Parathyroid adenoma (tissue), 2 donors: Measurements from ENCODE around the gene RBM34.

ENCODE experiments used
- H2AFZ ChIP-seq: fragments of 300-600 bp; sonication (generic); one replicate; pipeline ENCODE4 v1.7.0; 2017; ENCODE audit warnings: antibody characterized with exemption, mild to moderate bottlenecking
- H3K27ac ChIP-seq: fragments of 300-600 bp; sonication (generic); one replicate; pipeline ENCODE4 v1.7.0; 2017
- H3K27me3 ChIP-seq: fragments of 300-600 bp; sonication (generic); one replicate; pipeline ENCODE4 v1.7.0; 2017; ENCODE audit warnings: low read length; ENCODE audit not compliant: control insufficient read depth, insufficient read depth
- H3K36me3 ChIP-seq: fragments of 300-600 bp; sonication (generic); one replicate; pipeline ENCODE4 v1.7.0; 2017; ENCODE audit warnings: low read length; ENCODE audit not compliant: control insufficient read depth, insufficient read depth
- H3K4me1 ChIP-seq: fragments of 300-600 bp; sonication (generic); one replicate; pipeline ENCODE4 v1.7.0; 2017; ENCODE audit warnings: control low read depth
- H3K4me2 ChIP-seq: fragments of 300-600 bp; sonication (generic); one replicate; pipeline ENCODE4 v1.7.0; 2017; ENCODE audit warnings: low read length
- H3K4me3 ChIP-seq: fragments of 300-600 bp; sonication (generic); one replicate; pipeline ENCODE4 v1.7.0; 2017; ENCODE audit warnings: low read depth, low read length
- H3K79me2 ChIP-seq: fragments of 300-600 bp; sonication (generic); one replicate; pipeline ENCODE4 v1.7.0; 2017; ENCODE audit warnings: control low read depth
- H3K9ac ChIP-seq: fragments of 300-600 bp; sonication (generic); one replicate; pipeline ENCODE4 v1.7.0; 2017; ENCODE audit warnings: mild to moderate bottlenecking
- H3K9me3 ChIP-seq: fragments of 300-600 bp; sonication (generic); one replicate; pipeline ENCODE4 v1.7.0; 2017; ENCODE audit warnings: low read length; ENCODE audit not compliant: control insufficient read depth
- TF ChIP-seq, protein P1 (sequence below): fragments of 300-600 bp; sonication (generic); IDR thresholded peaks from one replicate; pipeline ENCODE4 v1.7.0; 2017; ENCODE audit warnings: antibody characterized with exemption, mild to moderate bottlenecking
- donor health status: primary hyperparathyroidism.

Gene RBM34

GRCh38 chr1:235181561-235182245, 20.7 kb upstream of the RBM34 start:
- H3K36me3 ChIP-seq: no peaks in the 10 kb centered on the region
- TF ChIP-seq, protein P1, sequence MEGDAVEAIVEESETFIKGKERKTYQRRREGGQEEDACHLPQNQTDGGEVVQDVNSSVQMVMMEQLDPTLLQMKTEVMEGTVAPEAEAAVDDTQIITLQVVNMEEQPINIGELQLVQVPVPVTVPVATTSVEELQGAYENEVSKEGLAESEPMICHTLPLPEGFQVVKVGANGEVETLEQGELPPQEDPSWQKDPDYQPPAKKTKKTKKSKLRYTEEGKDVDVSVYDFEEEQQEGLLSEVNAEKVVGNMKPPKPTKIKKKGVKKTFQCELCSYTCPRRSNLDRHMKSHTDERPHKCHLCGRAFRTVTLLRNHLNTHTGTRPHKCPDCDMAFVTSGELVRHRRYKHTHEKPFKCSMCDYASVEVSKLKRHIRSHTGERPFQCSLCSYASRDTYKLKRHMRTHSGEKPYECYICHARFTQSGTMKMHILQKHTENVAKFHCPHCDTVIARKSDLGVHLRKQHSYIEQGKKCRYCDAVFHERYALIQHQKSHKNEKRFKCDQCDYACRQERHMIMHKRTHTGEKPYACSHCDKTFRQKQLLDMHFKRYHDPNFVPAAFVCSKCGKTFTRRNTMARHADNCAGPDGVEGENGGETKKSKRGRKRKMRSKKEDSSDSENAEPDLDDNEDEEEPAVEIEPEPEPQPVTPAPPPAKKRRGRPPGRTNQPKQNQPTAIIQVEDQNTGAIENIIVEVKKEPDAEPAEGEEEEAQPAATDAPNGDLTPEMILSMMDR: no peak
- no peak overlapping the region for H3K4me2 ChIP-seq
- H3K27me3 ChIP-seq: no peaks in the 10 kb centered on the region
- H3K4me3 ChIP-seq: no peak overlapping the region
- H3K79me2 ChIP-seq: no peaks in the 10 kb centered on the region
- no peak overlapping the region for H3K27ac ChIP-seq
- no peaks in the 10 kb centered on the region for H3K9me3 ChIP-seq
- H3K9ac ChIP-seq: no peak overlapping the region
- H3K4me1 ChIP-seq: no peaks in the 10 kb centered on the region
- no peak overlapping the region for H2AFZ ChIP-seq

GRCh38 chr1:235180916-235181460, 19.9 kb upstream of the RBM34 start:
- H3K79me2 ChIP-seq: no peaks in the 10 kb centered on the region
- no peak overlapping the region for H3K9ac ChIP-seq
- H2AFZ ChIP-seq: no peak overlapping the region
- H3K27ac ChIP-seq: no peak overlapping the region
- H3K4me1 ChIP-seq: no peaks in the 10 kb centered on the region
- no peaks in the 10 kb centered on the region for H3K9me3 ChIP-seq
- H3K4me2 ChIP-seq: no peak overlapping the region
- TF ChIP-seq, protein P1: no peak
- no peaks in the 10 kb centered on the region for H3K27me3 ChIP-seq
- H3K36me3 ChIP-seq: no peaks in the 10 kb centered on the region
- H3K4me3 ChIP-seq: no peak overlapping the region

GRCh38 chr1:235176486-235176885, 15.4 kb upstream of the RBM34 start:
- no peak overlapping the region for H2AFZ ChIP-seq
- TF ChIP-seq, protein P1: no peak
- H3K79me2 ChIP-seq: no peaks in the 10 kb centered on the region
- H3K4me3 ChIP-seq: no peak overlapping the region
- no peaks in the 10 kb centered on the region for H3K9me3 ChIP-seq
- H3K27ac ChIP-seq: no peak overlapping the region
- H3K27me3 ChIP-seq: no peaks in the 10 kb centered on the region
- H3K4me1 ChIP-seq: no peaks in the 10 kb centered on the region
- no peak overlapping the region for H3K9ac ChIP-seq
- no peak overlapping the region for H3K4me2 ChIP-seq
- no peaks in the 10 kb centered on the region for H3K36me3 ChIP-seq

- H3K9ac ChIP-seq: no peak overlapping the region
- H3K4me3 ChIP-seq: no peak overlapping the region
- no peak overlapping the region for H3K4me2 ChIP-seq
- H3K79me2 ChIP-seq: no peaks in the 10 kb centered on the region
- no peaks in the 10 kb centered on the region for H3K4me1 ChIP-seq
- H2AFZ ChIP-seq: no peak overlapping the region
- no peaks in the 10 kb centered on the region for H3K9me3 ChIP-seq
- no peaks in the 10 kb centered on the region for H3K27me3 ChIP-seq
- H3K36me3 ChIP-seq: no peaks in the 10 kb centered on the region
- H3K27ac ChIP-seq: no peak overlapping the region
- TF ChIP-seq, protein P1: no peak
These were observed 8.9 kb upstream of the RBM34 start for GRCh38 chr1:235169986-235170385.

GRCh38 chr1:235168375-235168774, 7.3 kb upstream of the RBM34 start:
- Histone ChIP-seq H3K36me3 (no peaks in the 10 kb centered on the region), H3K4me1 (no peaks in the 10 kb centered on the region), H3K27ac (no peak overlapping the region), H3K79me2 (no peaks in the 10 kb centered on the region), H2AFZ (no peak overlapping the region), H3K4me3 (no peak overlapping the region), H3K27me3 (no peaks in the 10 kb centered on the region), H3K9me3 (no peaks in the 10 kb centered on the region), H3K4me2 (no peak overlapping the region), H3K9ac (no peak overlapping the region)
- TF ChIP-seq, protein P1: no peak
